Heart left ventricle (tissue), 13 donors: ENCODE results near the gene NOP53.

Experiments used
- CTCF ChIP-seq, 12 donors: fragments of 200-600 bp; sonication (generic) in 4 of 12; IDR thresholded peaks; one replicate each; pipeline versions ENCODE4 v1.5.0 to v1.8.0; 2018 to 2022; ENCODE audit warnings: antibody characterized with exemption in 12 of 12, mild to moderate bottlenecking in 5 of 12
- POLR2A ChIP-seq, 2 donors: fragments of 450-650 bp; IDR thresholded peaks; one replicate each; pipeline ENCODE4 v1.6.1; 2017; ENCODE audit warnings: antibody characterized with exemption in 2 of 2, mild to moderate bottlenecking in 2 of 2, moderate library complexity in 2 of 2
- donor health status: ischemic (EF 13 %, LVEDD 7.1; RV severe dilation, severe dysfunction).
- donor health status: DM: no; HTN: yes; CAD: no.
- donor health status: DM: no; HTN: no; CAD: no.
- donor health status: ischemic (EF 25% LVEDD 6.9; RV normal size, moderate dysfunction).
- donor health status: ischemic (EF 25% LVEDD 5.7; RV mildly dilated, moderate dysfunction).
- donor health status: ischemic (EF 35%, LVEDD 5.7; RV mildly dilated, moderate dysfunction).
- donor health status: nonischemic (EF 11% LVEDD 7.7; RV severe dilation, severe dysfunction).
- donor health status: DM: yes; HTN: yes; CAD: no.
- donor health status: PGD.
- donor health status: ischemic (EF 29% LVEDD 5.4; RV normal size, mild dysfunction).
- donor health status: nonischemic (EF 23%, LVEDD 6.1; RV moderate dilation, normal function).

DNA sequence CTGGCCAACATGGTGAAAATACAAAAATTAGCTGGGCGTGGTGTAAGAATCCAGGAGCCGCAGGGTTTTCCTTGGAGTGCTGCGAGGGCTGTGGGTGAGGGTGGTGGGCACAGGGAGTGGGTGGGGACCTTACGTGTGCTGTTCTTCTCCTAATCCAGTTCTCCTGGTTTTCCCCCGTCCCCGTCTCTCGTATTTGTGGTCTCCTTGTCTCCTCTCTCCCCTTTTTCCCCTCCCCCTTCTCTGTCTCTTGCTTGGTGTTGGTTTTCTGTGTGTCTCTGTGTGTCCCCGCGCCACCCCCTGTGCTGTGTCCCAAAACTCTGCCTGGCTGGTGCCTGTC is 34.8 kb downstream of the NOP53 start:
- TF ChIP-seq CTCF (IDR thresholded peaks at IDR 0.05) (no peak), POLR2A (IDR thresholded peaks at IDR 0.05) (no peak)
